HepG2 (cell line): ENCODE results near the gene ESAM. TPM values are rescaled to one million over a fixed set of nuclear protein-coding genes. Genes with fewer than 3 reads are reported as not detected.
A peak's percentile ranks its signal among the peaks of the same experiment; 100 is the strongest.

Experiments used
- CAMTA2 ChIP-seq: sonication (generic); formaldehyde crosslinking; IDR thresholded peaks from 2 replicates; pipeline ENCODE4 v1.4.0; 2020; ENCODE audit warnings: mild to moderate bottlenecking, missing genetic modification reagents, borderline replicate concordance
- CTCF ChIP-seq: sonication (generic); formaldehyde crosslinking; IDR thresholded peaks from 2 replicates; pipeline ENCODE4 v1.5.0; 2020; ENCODE audit warnings: mild to moderate bottlenecking, missing genetic modification reagents, moderate library complexity
- HNRNPK ChIP-seq: fragments of 200-400 bp; formaldehyde crosslinking; IDR thresholded peaks from 2 replicates; pipeline ENCODE4 v1.6.1; 2018; ENCODE audit warnings: low read length, low read depth, moderate library complexity, mild to moderate bottlenecking; ENCODE audit not compliant: poor library complexity, severe bottlenecking
- HNRNPL ChIP-seq: fragments of 200-400 bp; formaldehyde crosslinking; IDR thresholded peaks from 2 replicates; pipeline ENCODE4 v1.6.1; 2017; ENCODE audit warnings: mild to moderate bottlenecking, low read depth, low read length
- KDM5B ChIP-seq: sonication (generic); formaldehyde crosslinking; IDR thresholded peaks from 2 replicates; pipeline ENCODE4 v1.4.0; 2020; ENCODE audit warnings: missing genetic modification reagents, mild to moderate bottlenecking, borderline replicate concordance
- LBX2 ChIP-seq: sonication (generic); formaldehyde crosslinking; IDR thresholded peaks from 2 replicates; pipeline ENCODE4 v1.5.0; 2020; ENCODE audit warnings: missing genetic modification reagents, mild to moderate bottlenecking, borderline replicate concordance
- MED1 ChIP-seq: sonication (generic); formaldehyde crosslinking; IDR thresholded peaks from 2 replicates; pipeline ENCODE4 v1.4.0; 2020; ENCODE audit warnings: missing genetic modification reagents
- PATZ1 ChIP-seq: sonication (generic); formaldehyde crosslinking; IDR thresholded peaks from 2 replicates; pipeline ENCODE4 v1.4.0; 2020; ENCODE audit warnings: missing genetic modification reagents
- SIX1 ChIP-seq: sonication (generic); formaldehyde crosslinking; IDR thresholded peaks from 2 replicates; pipeline ENCODE4 v1.4.0; 2020; ENCODE audit warnings: missing genetic modification reagents, borderline replicate concordance
- SIX4 ChIP-seq: sonication (generic); formaldehyde crosslinking; IDR thresholded peaks from 2 replicates; pipeline ENCODE4 v1.4.0; 2020; ENCODE audit warnings: missing genetic modification reagents
- SNAI1 ChIP-seq: sonication (generic); formaldehyde crosslinking; IDR thresholded peaks from 2 replicates; pipeline ENCODE4 v1.5.0; 2020; ENCODE audit warnings: mild to moderate bottlenecking, missing genetic modification reagents, borderline replicate concordance
- SP2 ChIP-seq: sonication (generic); formaldehyde crosslinking; IDR thresholded peaks from 2 replicates; pipeline ENCODE4 v1.5.1; 2020; ENCODE audit warnings: mild to moderate bottlenecking, missing genetic modification reagents
- SP4 ChIP-seq: sonication (generic); formaldehyde crosslinking; IDR thresholded peaks from 2 replicates; pipeline ENCODE4 v1.8.1; 2023; ENCODE audit warnings: mild to moderate bottlenecking, missing genetic modification reagents
- ZFP90 ChIP-seq: sonication (generic); formaldehyde crosslinking; IDR thresholded peaks from 2 replicates; pipeline ENCODE4 v1.8.0; 2022; ENCODE audit warnings: missing genetic modification reagents, mild to moderate bottlenecking, inconsistent platforms, borderline replicate concordance
- ZNF33A ChIP-seq: sonication (generic); formaldehyde crosslinking; IDR thresholded peaks from 2 replicates; pipeline ENCODE4 v1.5.1; 2020; ENCODE audit warnings: missing genetic modification reagents, mild to moderate bottlenecking, moderate library complexity, borderline replicate concordance
- ZNF441 ChIP-seq: sonication (generic); formaldehyde crosslinking; IDR thresholded peaks from 2 replicates; pipeline ENCODE4 v1.7.0; 2021; ENCODE audit warnings: missing genetic modification reagents, borderline replicate concordance
- ZNF501 ChIP-seq: sonication (generic); formaldehyde crosslinking; IDR thresholded peaks from 2 replicates; pipeline ENCODE4 v1.5.1; 2020; ENCODE audit warnings: mild to moderate bottlenecking, moderate library complexity, missing genetic modification reagents
- ZNF776 ChIP-seq: sonication (generic); formaldehyde crosslinking; IDR thresholded peaks from 2 replicates; pipeline ENCODE4 v1.4.0; 2020; ENCODE audit warnings: mild to moderate bottlenecking, missing genetic modification reagents
- polyA plus RNA-seq, 8 experiments: library from polyadenylated mRNA; depleted of rRNA in 3 of 8; stranded (reverse) in 7 of 8; unstranded in 1 of 8; fragments of >200 nt; fragmentation: Illumina TruSeq in 4 of 8; extraction: Trizol in 4 of 8; gene quantifications; 2 replicates each; pipeline versions ENCODE4 v1.2.1 to v1.2.3, GENCODE V29; 2011 to 2016; ENCODE audit warnings: low read depth in 4 of 8, missing spikeins in 1 of 8, mixed read lengths in 1 of 8; ENCODE audit not compliant: insufficient read depth in 1 of 8
- total RNA-seq, 5 experiments: library from RNA; depleted of rRNA; stranded (reverse); fragments of >200 nt; fragmentation: Illumina TruSeq; extraction: Trizol; gene quantifications; 2 replicates each; pipeline ENCODE4 v1.2.3, GENCODE V29; 2016; ENCODE audit warnings: low read depth in 1 of 5
- TF ChIP-seq, protein P1 (sequence below): sonication (generic); formaldehyde crosslinking; IDR thresholded peaks from 2 replicates; pipeline ENCODE4 v1.5.1; 2020; ENCODE audit warnings: mild to moderate bottlenecking, missing genetic modification reagents, moderate library complexity

Gene ESAM
- total and polyA plus RNA-seq, 2 of the 13 experiments (the other 11 are each of a cell fraction or from before 2014, with no cell fraction given), result 1.2 to 6.8 TPM

DNA sequence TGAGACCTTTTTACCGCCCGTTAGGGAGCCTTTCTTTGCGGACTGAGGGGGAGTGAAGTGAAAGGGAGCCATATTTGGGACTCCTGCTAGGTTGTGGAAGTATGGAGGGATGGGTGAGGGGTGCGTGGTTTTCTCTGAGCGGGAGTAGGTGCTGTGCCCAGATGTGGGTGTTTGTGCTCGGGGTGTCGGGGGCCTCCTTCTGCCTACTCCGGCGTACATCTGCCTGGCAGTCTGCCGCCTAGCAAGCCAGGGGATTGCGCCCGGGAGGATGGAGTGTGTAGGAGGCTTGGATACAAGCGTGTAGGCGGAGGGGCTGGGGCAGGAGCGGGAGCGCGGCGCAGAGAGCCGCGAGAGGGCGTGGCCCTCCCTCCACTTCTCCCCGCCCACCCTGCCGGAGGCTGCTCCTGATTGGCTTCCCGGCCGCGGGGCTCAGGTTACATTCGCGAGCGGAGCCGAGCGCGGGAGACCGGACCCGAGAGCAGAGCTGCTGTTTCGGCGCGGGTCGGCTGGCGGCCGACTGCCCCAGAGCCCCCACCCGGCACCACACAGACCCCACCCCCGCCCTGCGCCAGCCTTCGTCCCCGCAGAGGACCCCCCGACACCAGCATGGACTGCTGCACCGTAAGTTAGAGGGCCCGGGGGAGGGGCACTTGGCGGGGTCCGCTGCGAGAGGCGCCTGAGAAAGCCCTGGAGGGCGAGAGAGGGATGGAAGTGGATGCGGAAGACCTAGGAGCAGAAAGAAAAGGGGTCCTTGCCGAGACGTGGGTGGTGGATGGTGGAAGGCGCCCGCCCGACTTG lies 22.4 kb downstream of the ESAM start, which contains the start of gene NRGN (continued):
- no peak for TF ChIP-seq MED1 (CRISPR knock-in tag)
- TF ChIP-seq SIX4 (CRISPR knock-in tag), result peak; percentile 96
- TF ChIP-seq LBX2 (CRISPR knock-in tag), result no peak
- TF ChIP-seq PATZ1 (CRISPR knock-in tag), result no peak
- TF ChIP-seq ZNF501, result peak; percentile 30; the same call in 1 of the 2 replicates
- TF ChIP-seq SIX1, result 0 out of 2 replicates have a peak, but pooled peaks have one; percentile 15
- TF ChIP-seq SP4, result peak; percentile 95
- TF ChIP-seq CTCF (CRISPR knock-in tag), result 0 out of 2 replicates have a peak, but pooled peaks have one; percentile 5
- peak; percentile 59 for TF ChIP-seq HNRNPK
- 0 out of 2 replicates have a peak, but pooled peaks have one; percentile 28 for TF ChIP-seq ZNF776 (CRISPR knock-in tag)
- TF ChIP-seq CAMTA2 (CRISPR knock-in tag), result 0 out of 2 replicates have a peak, but pooled peaks have one; percentile 18
- 0 out of 2 replicates have a peak, but pooled peaks have one; percentile 47 for TF ChIP-seq SNAI1 (CRISPR knock-in tag)
- no peak for TF ChIP-seq ZNF33A (CRISPR knock-in tag)
- TF ChIP-seq SP2, result peak; percentile 72
- 0 out of 2 replicates have a peak, but pooled peaks have one; percentile 9 for TF ChIP-seq HNRNPL
- TF ChIP-seq KDM5B (CRISPR knock-in tag), result 0 out of 2 replicates have a peak, but pooled peaks have one; percentile 29
- TF ChIP-seq, protein P1, sequence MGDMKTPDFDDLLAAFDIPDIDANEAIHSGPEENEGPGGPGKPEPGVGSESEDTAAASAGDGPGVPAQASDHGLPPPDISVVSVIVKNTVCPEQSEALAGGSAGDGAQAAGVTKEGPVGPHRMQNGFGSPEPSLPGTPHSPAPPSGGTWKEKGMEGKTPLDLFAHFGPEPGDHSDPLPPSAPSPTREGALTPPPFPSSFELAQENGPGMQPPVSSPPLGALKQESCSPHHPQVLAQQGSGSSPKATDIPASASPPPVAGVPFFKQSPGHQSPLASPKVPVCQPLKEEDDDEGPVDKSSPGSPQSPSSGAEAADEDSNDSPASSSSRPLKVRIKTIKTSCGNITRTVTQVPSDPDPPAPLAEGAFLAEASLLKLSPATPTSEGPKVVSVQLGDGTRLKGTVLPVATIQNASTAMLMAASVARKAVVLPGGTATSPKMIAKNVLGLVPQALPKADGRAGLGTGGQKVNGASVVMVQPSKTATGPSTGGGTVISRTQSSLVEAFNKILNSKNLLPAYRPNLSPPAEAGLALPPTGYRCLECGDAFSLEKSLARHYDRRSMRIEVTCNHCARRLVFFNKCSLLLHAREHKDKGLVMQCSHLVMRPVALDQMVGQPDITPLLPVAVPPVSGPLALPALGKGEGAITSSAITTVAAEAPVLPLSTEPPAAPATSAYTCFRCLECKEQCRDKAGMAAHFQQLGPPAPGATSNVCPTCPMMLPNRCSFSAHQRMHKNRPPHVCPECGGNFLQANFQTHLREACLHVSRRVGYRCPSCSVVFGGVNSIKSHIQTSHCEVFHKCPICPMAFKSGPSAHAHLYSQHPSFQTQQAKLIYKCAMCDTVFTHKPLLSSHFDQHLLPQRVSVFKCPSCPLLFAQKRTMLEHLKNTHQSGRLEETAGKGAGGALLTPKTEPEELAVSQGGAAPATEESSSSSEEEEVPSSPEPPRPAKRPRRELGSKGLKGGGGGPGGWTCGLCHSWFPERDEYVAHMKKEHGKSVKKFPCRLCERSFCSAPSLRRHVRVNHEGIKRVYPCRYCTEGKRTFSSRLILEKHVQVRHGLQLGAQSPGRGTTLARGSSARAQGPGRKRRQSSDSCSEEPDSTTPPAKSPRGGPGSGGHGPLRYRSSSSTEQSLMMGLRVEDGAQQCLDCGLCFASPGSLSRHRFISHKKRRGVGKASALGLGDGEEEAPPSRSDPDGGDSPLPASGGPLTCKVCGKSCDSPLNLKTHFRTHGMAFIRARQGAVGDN, result peak; percentile 50
- peak; percentile 46; the same call in 1 of the 2 replicates for TF ChIP-seq ZNF441 (CRISPR knock-in tag)
- no peak for TF ChIP-seq ZFP90
